Medulla oblongata (tissue), 1 donor: ENCODE results near the gene DLG1.
A peak's percentile ranks its signal among the peaks of the same experiment; 100 is the strongest.
"Not testable (repeated sequence)": the region's sequence is repeated elsewhere in the genome, so short reads cannot be mapped to it uniquely, and the experiment has no call there.

ENCODE experiments used
- DNase-seq: peaks from one replicate; pipeline ENCODE4 v3.0.0-alpha.2; 2015; ENCODE audit errors: extremely low spot score

DLG1 gene

GRCh38 chr3:197211698-197212097 lies 86.7 kb downstream of the DLG1 start:
- not testable (repeated sequence) for DNase-seq

DNA sequence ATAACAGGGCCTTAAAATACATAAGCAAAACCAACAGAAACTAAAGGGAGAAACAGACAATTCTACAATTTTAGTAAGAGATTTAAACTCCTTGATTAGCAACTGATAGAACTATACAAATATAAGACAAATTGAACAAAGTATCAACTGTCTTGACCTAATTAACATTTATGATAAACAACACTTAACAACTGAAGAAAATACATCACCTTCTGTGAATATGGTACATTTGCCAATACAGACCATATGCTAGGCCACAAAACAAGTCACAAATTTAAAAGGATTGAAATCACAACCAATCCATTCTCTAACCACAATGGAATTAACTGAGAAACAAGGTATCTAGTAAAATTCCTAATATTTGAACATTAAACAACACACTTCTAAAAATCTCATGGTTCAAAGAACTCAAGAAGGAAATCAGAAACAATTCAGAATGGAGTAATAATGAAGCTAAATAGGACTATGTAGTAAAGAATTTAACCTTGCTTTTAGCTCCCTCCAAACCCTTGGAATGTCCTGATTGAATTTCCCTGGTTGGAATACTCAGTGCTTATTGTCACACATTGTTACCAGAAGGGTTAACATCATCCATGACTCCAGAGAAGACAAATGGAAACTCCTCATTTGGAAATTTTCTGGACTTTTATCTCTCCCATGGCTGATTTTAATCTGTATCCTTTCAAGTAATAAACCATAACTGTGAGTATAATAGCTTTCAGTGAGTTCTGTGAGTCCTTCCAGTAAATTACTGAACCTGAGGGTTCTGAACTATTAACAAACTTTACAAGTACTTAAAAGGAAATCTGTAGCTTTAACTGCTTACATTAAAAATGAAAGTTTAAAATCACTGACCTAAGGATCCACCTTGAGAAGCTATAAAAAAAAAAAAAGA lies 88.8 kb downstream of the DLG1 start:
- no peak for DNase-seq

DNA sequence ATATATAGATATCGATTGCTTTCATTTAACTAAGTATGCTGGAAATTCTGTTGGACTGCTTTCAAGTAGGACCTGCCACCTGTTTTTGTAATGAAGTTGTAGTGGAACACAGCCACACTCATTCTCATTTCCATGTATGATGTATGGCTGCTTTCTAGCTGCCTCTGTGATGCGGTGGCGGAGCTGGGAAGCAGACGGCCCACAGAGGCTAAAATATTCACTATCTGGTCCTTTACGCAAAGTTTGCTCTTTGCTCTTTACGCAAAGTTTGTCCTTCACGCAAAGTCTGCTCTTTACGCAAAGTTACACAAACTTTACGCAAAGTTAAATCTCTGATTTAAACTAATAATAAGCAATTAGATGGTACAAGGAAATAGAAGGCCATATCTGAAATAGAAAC lies 91.5 kb downstream of the DLG1 start:
- no peak for DNase-seq

GRCh38 chr3:197205675-197206074 lies 92.7 kb downstream of the DLG1 start:
- DNase-seq, result no peak

- no peak for DNase-seq
These were observed 93.1 kb downstream of the DLG1 start for GRCh38 chr3:197205265-197205664.

DNA sequence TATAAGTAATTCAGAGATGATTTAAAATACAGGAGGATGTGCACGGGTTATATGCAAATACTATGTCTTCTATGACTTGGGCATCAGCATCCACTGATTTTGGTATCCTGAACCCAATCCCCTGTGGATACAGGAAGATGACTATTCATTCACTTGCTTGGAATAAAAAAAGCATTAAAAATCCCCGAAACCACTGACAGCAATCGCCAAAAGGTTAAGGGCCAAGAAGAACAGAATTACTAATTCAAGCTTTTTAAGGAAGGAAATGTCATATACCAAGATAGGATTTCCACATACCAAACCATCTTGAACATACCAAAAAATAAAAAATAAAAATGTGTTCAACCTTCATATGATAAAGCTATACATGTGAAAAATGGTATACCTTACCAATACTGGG lies 93.7 kb downstream of the DLG1 start:
- DNase-seq, result no peak

DNA sequence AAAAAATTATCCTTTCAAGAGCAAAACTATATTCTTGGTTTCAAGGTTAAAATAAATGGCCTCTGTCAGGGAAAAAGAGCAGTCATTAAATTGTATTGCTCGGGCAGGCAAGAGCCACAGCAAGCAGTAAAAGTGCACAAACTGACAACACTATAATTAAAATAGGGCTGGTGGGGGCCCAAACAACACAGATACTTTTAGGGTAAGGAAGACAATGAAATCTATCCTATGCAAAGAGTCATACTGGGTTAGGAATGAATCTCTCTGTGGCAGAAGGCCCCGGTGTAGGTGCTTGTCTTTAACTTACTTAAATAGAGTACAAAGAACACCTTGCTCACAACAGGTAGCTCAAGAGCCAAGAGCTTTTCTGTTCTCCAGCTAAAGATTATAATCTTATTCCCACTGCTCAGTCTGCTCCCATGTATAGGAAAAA lies 94.7 kb downstream of the DLG1 start:
- DNase-seq, result no peak

DNA sequence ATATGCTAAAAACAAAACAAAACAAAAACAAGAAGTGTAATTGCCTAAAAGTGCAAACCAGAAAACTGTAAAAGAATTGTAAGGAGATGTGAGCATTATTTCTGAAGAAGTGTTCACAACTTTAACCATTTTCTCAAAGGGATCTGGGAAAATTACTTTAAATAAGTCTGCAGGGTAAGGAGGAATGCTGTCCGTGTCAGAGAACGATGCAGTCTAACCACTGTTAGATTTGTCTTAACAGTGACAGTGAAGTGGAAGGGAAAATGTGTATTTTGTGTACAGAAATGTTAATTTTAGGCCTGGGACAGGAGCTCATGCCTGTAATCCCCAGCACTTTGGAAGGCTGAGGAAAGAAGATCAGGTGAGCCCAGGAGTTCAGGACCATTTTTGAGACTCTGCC lies 95.7 kb downstream of the DLG1 start:
- DNase-seq, result no peak

- no peak for DNase-seq
These were observed 96.5 kb downstream of the DLG1 start for GRCh38 chr3:197201791-197202452.

GRCh38 chr3:197200856-197201255 lies 97.6 kb downstream of the DLG1 start:
- not testable (repeated sequence) for DNase-seq

- DNase-seq, result no peak
These were observed 101.1 kb downstream of the DLG1 start for GRCh38 chr3:197197334-197197733.

- DNase-seq, result no peak
These were observed 102.2 kb downstream of the DLG1 start for GRCh38 chr3:197196192-197196591.

GRCh38 chr3:197195326-197195725 lies 103.1 kb downstream of the DLG1 start:
- DNase-seq, result no peak

- DNase-seq, result not testable (repeated sequence)
These were observed 104.7 kb downstream of the DLG1 start for GRCh38 chr3:197193759-197194158.

DNA sequence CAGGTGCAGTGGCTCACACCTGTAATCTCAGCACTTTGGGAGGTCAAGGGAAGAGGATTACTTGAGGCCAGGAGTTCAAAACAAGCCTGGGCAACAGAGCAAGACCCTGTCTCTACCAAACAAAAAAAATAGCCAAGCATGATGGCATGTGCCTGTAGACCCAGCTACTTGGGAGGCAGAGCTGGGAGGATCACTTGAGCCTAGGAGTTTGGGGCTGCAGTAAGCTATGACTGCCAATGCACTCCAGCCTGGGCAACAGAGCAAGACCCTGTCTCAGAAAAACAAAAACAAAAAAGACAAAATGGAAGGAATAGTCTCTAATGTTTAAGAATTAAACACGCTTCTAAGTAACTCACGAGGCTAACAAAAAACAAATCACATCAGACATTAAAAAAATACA lies 106.5 kb downstream of the DLG1 start:
- DNase-seq, result no peak

DNA sequence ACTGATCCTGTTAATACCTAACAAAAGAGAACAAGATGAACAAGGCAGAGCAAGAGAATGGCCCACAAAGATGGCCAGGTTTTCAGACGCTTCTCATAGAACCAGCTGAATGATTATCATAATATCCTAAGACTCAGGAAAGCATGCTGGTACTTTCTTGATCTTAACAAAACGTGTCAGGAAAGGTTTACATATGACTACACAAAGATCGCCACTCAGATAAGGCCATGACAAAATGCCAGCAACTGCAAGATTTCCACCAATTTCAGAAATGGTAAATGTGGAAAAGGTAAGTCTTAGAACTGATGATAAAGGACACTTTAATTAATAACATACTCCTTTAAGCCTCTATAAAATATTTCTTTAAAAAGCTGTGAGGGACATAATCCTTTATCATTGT lies 108.8 kb downstream of the DLG1 start:
- DNase-seq, result no peak

DNA sequence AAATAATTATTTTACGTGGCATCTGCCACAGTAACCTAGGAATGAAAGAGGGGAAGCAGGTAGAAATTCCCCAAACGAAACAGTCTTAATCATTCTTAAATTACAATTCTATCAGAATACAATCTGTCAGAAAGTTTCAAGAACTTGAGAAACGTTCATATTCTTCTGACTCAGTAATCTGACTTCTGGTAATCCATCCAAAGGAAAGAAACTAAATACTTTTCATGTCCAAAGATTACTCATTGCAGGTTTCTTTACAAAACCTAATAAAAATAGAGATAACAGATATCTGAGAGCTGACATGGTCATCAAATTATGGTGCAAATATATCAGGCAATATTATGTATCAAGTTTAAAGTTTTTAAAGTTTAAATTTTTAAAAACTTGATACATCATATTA lies 109.4 kb downstream of the DLG1 start:
- no peak for DNase-seq

- DNase-seq, result peak; percentile 85
These were observed 111.4 kb downstream of the DLG1 start for GRCh38 chr3:197186887-197187588.

DNA sequence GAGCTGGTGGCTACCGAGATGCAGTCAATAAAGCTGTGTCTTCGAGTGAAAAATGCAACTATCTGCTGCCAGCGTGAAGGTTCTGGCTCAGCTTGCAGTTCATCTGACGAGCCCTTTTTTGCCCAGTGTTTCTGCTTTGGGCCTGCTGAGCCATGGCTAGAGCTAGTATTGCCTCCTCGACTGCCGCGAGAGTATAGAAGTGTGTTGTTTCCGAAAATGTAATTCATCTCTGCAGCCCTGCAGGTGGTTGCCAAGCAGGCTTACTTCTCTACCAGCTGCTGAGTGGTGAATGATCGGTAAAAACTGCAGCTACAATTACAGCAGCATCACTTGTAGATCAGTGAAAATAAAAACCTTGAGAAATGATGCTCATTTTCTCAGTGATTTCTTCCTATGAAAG lies 114.8 kb downstream of the DLG1 start:
- peak; percentile 44 for DNase-seq

- DNase-seq, result no peak
These were observed 116.7 kb downstream of the DLG1 start for GRCh38 chr3:197181741-197182140.

DNA sequence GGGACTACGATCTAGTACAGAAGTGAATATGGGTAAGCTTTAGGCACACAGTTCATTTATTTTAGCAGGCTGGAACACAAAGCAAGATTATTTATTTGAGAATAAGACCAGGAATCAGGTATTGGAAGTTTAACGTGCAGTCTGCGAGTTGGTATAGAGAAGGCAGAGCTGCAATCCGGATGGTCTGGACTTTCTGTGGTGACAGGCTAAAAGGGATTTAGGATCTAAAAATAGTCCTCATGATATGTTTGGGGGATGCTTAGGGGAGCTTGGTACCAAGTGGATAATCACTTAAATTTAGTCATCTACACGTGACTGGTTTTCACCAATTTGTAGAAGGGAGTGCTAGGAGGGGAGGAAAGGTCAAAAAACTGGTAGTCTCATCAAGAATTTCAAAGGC lies 119.4 kb downstream of the DLG1 start:
- no peak for DNase-seq

DNA sequence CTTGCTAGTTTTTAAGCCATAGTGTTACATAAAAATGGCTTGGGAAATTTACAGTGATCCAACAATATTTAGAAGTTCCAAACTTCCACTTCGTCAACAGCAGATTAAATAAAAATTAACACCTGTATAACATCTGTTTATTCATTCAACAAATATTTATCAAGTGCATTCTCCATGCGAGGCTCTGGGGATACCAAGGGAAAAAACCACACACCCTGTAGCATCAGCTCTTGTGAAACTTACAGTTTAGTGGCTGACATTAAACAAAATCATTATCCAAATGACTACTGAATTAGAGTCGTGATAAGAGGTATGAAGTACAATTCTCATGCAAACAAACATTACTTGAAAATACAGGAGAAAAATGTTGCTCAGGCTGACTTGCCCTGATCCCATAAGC lies 122.9 kb downstream of the DLG1 start:
- no peak for DNase-seq

GRCh38 chr3:197174927-197175326 lies 123.5 kb downstream of the DLG1 start:
- no peak for DNase-seq
